Stimulated activated CD4-positive, alpha-beta T cell treated with anti-CD3 and anti-CD28 coated beads, Interleukin-4, amount 100 ng/mL, for 4 hours (primary cell): ENCODE results near the gene NTN1.
A peak's percentile ranks its signal among the peaks of the same experiment; 100 is the strongest.
"Not testable (repeated sequence)": the region's sequence is repeated elsewhere in the genome, so short reads cannot be mapped to it uniquely, and the experiment has no call there.

ENCODE experiments used
- DNase-seq, 2 experiments: peaks; one replicate each; pipeline ENCODE4 v3.0.0-alpha.2; 2020

NTN1 gene

GRCh38 chr17:9094193-9094592 lies 72.9 kb downstream of the NTN1 start:
- DNase-seq, result no peak

- DNase-seq, result no peak
Observed at GRCh38 chr17:9095390-9095789, 74.1 kb downstream of the NTN1 start.

- no peak for DNase-seq
Observed at GRCh38 chr17:9098242-9098825, 77.0 kb downstream of the NTN1 start.

GRCh38 chr17:9101356-9101755 lies 80.0 kb downstream of the NTN1 start:
- DNase-seq, result no peak

GRCh38 chr17:9103193-9103592 lies 81.9 kb downstream of the NTN1 start:
- DNase-seq, result not testable (repeated sequence)

GRCh38 chr17:9104370-9105041 lies 83.2 kb downstream of the NTN1 start:
- DNase-seq, result no peak

- DNase-seq, result no peak
Observed at GRCh38 chr17:9105068-9105868, 84.0 kb downstream of the NTN1 start.

- DNase-seq, result not testable (repeated sequence)
Observed at GRCh38 chr17:9106278-9106677, 85.0 kb downstream of the NTN1 start.

GRCh38 chr17:9107527-9107926 lies 86.2 kb downstream of the NTN1 start:
- no peak for DNase-seq

GRCh38 chr17:9108146-9108545 lies 86.8 kb downstream of the NTN1 start:
- DNase-seq, result no peak

GRCh38 chr17:9109933-9110332 lies 88.6 kb downstream of the NTN1 start:
- DNase-seq, result no peak

GRCh38 chr17:9110501-9110900 lies 89.2 kb downstream of the NTN1 start:
- no peak for DNase-seq

GRCh38 chr17:9115214-9116191 lies 94.2 kb downstream of the NTN1 start:
- DNase-seq, result peak; percentile 49 to 50

- no peak for DNase-seq
Observed at GRCh38 chr17:9116311-9116835, 95.1 kb downstream of the NTN1 start.

GRCh38 chr17:9116861-9117568 lies 95.7 kb downstream of the NTN1 start:
- DNase-seq, result no peak

GRCh38 chr17:9120471-9120870 lies 99.2 kb downstream of the NTN1 start:
- no peak for DNase-seq

- DNase-seq, result no peak
Observed at GRCh38 chr17:9121186-9121820, 100.0 kb downstream of the NTN1 start.

GRCh38 chr17:9123594-9124553 lies 102.6 kb downstream of the NTN1 start:
- no peak for DNase-seq

GRCh38 chr17:9124554-9124935 lies 103.2 kb downstream of the NTN1 start:
- no peak for DNase-seq

GRCh38 chr17:9125722-9126121 lies 104.4 kb downstream of the NTN1 start:
- no peak for DNase-seq
